Measurements from ENCODE around the gene C17orf50. TPM values are rescaled to one million over a fixed set of nuclear protein-coding genes. Genes with fewer than 3 reads are reported as not detected.
A peak's percentile ranks its signal among the peaks of the same experiment; 100 is the strongest.
"Not testable (repeated sequence)": the region's sequence is repeated elsewhere in the genome, so short reads cannot be mapped to it uniquely, and the experiment has no call there.

C17orf50 gene
- total RNA-seq, 1 donor: not detected

DNA sequence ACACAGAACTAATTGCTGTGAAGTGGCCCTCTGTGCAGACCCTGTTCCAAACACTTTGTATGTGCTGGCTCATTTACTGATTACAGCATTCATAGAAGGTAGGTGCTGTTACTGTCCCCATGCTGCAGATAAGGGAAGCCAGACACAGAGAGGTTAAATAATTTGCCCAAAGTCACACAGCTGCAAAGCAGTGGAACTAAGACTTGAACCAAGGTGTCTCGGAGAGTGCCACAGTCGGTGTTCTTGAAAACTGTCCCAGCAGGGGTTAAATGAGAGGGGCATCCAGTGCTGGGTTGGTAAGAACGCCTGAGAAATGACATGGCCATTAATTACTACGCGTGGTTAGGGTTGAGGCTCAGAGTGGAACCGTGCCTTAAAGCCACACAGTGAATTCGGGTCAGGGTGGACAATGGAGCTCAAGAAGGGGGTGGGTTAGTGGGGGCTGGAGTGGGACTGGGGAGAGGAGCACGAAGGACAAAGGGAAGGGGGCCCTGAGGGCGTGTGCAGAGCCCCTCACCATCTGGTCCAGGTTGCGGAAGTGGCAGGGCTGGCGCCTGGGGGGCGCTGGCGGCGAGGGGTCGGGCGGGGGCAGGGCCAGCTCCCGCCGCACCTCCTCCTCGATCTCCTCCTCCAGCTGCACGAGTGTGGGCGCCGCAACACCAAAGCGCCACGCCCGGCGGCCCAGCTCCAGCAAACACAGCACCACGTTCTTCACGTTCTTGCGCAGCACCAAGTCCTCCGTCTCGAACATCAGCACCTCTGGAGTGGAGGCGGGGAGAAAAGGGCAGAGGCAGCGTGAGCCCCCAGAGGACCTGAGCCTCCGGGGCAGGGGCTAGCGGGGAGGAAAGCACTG is 10.9 kb upstream of the C17orf50 start:
- TF ChIP-seq, protein P1, sequence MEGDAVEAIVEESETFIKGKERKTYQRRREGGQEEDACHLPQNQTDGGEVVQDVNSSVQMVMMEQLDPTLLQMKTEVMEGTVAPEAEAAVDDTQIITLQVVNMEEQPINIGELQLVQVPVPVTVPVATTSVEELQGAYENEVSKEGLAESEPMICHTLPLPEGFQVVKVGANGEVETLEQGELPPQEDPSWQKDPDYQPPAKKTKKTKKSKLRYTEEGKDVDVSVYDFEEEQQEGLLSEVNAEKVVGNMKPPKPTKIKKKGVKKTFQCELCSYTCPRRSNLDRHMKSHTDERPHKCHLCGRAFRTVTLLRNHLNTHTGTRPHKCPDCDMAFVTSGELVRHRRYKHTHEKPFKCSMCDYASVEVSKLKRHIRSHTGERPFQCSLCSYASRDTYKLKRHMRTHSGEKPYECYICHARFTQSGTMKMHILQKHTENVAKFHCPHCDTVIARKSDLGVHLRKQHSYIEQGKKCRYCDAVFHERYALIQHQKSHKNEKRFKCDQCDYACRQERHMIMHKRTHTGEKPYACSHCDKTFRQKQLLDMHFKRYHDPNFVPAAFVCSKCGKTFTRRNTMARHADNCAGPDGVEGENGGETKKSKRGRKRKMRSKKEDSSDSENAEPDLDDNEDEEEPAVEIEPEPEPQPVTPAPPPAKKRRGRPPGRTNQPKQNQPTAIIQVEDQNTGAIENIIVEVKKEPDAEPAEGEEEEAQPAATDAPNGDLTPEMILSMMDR (IDR thresholded peaks at IDR 0.05; ENCODE audit: insufficient read depth, low read length): no peak
- peak overlapping the region; percentile 10 for H3K4me3 ChIP-seq (ENCODE audit: low read depth, low read length)
- peak; percentile 25 for DNase-seq (ENCODE audit: low read depth)

DNA sequence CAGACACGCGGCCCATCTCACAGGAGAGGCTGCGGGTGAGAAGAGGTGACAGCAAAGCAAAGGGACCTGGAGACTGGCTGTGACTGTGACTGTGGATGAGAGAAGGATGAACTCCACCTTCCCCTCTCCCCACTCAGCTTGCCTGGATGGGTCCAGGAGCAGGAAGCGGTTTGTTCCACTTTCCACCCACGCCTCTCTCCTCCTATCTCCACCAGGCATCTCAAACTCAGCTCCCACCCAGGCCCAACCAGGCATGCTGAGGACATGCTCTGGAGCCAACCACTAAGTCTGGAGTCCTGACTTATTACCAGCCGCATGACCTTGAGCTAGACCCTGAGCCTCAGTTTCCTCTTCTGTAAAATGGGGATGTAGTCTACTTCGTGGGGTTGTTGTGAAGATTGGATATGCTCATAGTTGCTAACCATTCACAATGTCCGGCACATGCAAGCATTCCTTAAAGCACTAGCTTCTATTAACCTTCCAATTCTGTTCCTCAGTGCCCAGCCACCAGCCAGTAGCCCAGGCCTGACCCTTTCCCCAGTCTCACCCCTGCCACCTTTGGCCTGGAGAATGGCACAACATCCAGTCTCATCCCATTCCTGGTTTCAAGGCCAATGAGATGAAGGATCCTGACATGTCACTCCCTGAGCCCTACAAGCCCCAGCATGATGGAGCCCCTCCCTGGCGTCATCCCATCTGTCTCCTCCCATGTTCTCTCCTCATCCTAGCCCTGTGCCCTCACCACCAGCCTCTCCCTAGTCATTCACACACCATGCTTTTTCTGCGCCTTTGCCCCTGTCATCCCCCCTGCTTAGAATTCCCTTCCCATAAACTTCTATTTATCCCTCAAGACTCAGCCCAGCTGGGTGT is 9.9 kb upstream of the C17orf50 start:
- TF ChIP-seq, protein P1 (IDR thresholded peaks at IDR 0.05; ENCODE audit: insufficient read depth, low read length): no peak
- DNase-seq (ENCODE audit: low read depth): no peak
- H3K4me3 ChIP-seq (ENCODE audit: low read depth, low read length): no peak overlapping the region

GRCh38 chr17:35751541-35751940 is 9.1 kb upstream of the C17orf50 start:
- DNase-seq (ENCODE audit: low read depth): peak; percentile 41

GRCh38 chr17:35752471-35752870 is 8.2 kb upstream of the C17orf50 start:
- H3K4me3 ChIP-seq (ENCODE audit: low read depth, low read length): no peak overlapping the region
- DNase-seq (ENCODE audit: low read depth): no peak
- TF ChIP-seq, protein P1 (IDR thresholded peaks at IDR 0.05; ENCODE audit: insufficient read depth, low read length): no peak

More at GRCh38 chr17:35751541-35751940, 9.1 kb upstream of the C17orf50 start:
- H3K4me3 ChIP-seq (ENCODE audit: low read depth, low read length): not testable (repeated sequence)

DNA sequence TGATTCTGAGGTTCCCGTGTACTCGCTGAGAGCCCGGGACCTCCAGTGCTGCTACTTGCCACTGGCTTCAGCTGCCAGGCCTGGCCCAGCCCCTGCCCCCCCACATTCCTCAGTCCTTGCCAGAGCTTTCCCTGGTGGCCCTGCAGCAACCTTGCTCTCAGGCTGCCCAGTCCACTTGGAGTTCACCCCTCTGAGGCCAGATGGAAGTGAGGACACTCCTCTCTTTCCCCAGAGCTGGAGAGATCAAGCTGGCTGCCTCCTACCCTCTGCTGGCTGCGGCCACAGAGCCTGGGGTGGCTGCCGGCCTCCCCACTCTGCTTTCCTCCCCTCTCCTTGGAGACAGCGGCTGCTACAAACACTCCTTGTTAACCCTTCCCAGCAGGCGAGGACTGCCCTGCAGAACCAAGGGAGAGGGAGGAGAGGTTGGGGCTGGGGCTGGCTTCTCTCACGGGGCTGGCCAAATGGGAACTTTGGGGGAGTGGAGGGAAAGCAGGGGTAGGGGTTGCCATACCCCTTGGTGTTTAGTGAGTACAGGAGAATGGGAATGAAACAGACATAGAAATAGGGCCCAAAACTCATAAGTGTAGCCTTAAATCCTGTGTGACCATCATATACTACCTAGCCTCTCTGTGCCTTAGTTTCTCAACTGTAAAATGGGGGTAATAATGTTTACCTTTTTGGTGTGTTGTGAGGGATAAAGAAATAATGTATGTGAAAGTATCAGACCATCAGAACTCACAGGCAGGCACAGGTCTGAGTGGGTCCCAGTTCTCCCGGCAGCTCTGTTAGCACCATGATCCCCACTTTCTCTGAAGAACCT is 7.5 kb upstream of the C17orf50 start, which contains the start of gene GAS2L2:
GAS2L2 (minus strand) TSS at position 295 of the 820 bp plus-strand sequence. CDS start 389 bp downstream, outside the sequence.
- no peak within 1 kb of the TSS for H3K4me3 ChIP-seq (ENCODE audit: low read depth, low read length)
- DNase-seq (ENCODE audit: low read depth): no peak
- TF ChIP-seq, protein P1 (IDR thresholded peaks at IDR 0.05; ENCODE audit: insufficient read depth, low read length): no peak

GRCh38 chr17:35757243-35757642 is 3.4 kb upstream of the C17orf50 start:
- DNase-seq (ENCODE audit: low read depth): no peak
- TF ChIP-seq, protein P1 (IDR thresholded peaks at IDR 0.05; ENCODE audit: insufficient read depth, low read length): no peak
- H3K4me3 ChIP-seq (ENCODE audit: low read depth, low read length): no peak overlapping the region

Data from fibroblast of the aortic adventitia (primary cell).